Neural progenitor cell (in vitro differentiated cells): ENCODE measurements around the gene ZNF324. TPM values are rescaled to one million over a fixed set of nuclear protein-coding genes. Genes with fewer than 3 reads are reported as not detected.
"Not testable (repeated sequence)": the region's sequence is repeated elsewhere in the genome, so short reads cannot be mapped to it uniquely, and the experiment has no call there.

Experiments used
- DNase-seq: peaks from one replicate; pipeline ENCODE4 v3.0.0-alpha.2; 2016; ENCODE audit warnings: low spot score
- H2AFZ ChIP-seq: fragments of 200-600 bp; sonication (generic); replicated peaks from 2 replicates; pipeline ENCODE4 v1.6.1; 2016; ENCODE audit warnings: antibody characterized with exemption
- H3F3A ChIP-seq: fragments of 200-600 bp; sonication (generic); 2 replicates; pipeline ENCODE4 v1.6.1; 2016; ENCODE audit warnings: antibody characterized with exemption, low read depth
- H3K27ac ChIP-seq: fragments of 200-600 bp; sonication (generic); 2 replicates; pipeline ENCODE4 v1.5.1; 2016; ENCODE audit warnings: mild to moderate bottlenecking
- H3K27me3 ChIP-seq: fragments of 200-600 bp; sonication (generic); 2 replicates; pipeline ENCODE4 v1.6.1; 2016; ENCODE audit warnings: mild to moderate bottlenecking, moderate library complexity
- H3K36me3 ChIP-seq: fragments of 200-600 bp; sonication (generic); 2 replicates; pipeline ENCODE4 v1.5.1; 2016
- H3K4me1 ChIP-seq: fragments of 200-600 bp; sonication (generic); 2 replicates; pipeline ENCODE4 v1.6.1; 2016; ENCODE audit warnings: mixed run types
- H3K4me2 ChIP-seq: fragments of 200-600 bp; sonication (generic); 2 replicates; pipeline ENCODE4 v1.6.1; 2016
- H3K4me3 ChIP-seq: fragments of 200-600 bp; sonication (generic); 2 replicates; pipeline ENCODE4 v1.5.1; 2016
- H3K79me2 ChIP-seq: fragments of 200-600 bp; sonication (generic); 2 replicates; pipeline ENCODE4 v1.6.1; 2016; ENCODE audit warnings: low read depth
- H3K9ac ChIP-seq: fragments of 200-600 bp; sonication (generic); 2 replicates; pipeline ENCODE4 v1.6.1; 2016
- H3K9me3 ChIP-seq: fragments of 200-600 bp; sonication (generic); 2 replicates; pipeline ENCODE4 v1.5.1; 2016; ENCODE audit warnings: low read depth
- H4K20me1 ChIP-seq: fragments of 200-600 bp; sonication (generic); 2 replicates; pipeline ENCODE4 v1.6.1; 2016; ENCODE audit warnings: low read depth
- H3K27ac Mint-ChIP-seq: 3 replicates; pipeline ENCODE4 v1.8.0; 2021; ENCODE audit warnings: mixed read lengths
- H3K27me3 Mint-ChIP-seq: 2 replicates; pipeline ENCODE4 v1.8.0; 2022; ENCODE audit warnings: low read depth, mild to moderate bottlenecking, inconsistent platforms, moderate library complexity, mixed read lengths; ENCODE audit not compliant: insufficient read depth
- H3K36me3 Mint-ChIP-seq: 3 replicates; pipeline ENCODE4 v1.8.0; 2021; ENCODE audit warnings: mixed read lengths
- H3K4me1 Mint-ChIP-seq: 3 replicates; pipeline ENCODE4 v1.8.0; 2021; ENCODE audit warnings: mixed read lengths
- H3K4me3 Mint-ChIP-seq: 3 replicates; pipeline ENCODE4 v1.8.0; 2021; ENCODE audit warnings: mild to moderate bottlenecking, moderate library complexity, mixed read lengths
- H3K9me3 Mint-ChIP-seq: 3 replicates; pipeline ENCODE4 v1.8.0; 2020; ENCODE audit warnings: mixed read lengths
- EZH2 ChIP-seq: fragments of 200-600 bp; sonication (generic); IDR thresholded peaks from 2 replicates; pipeline ENCODE4 v1.6.1; 2017; ENCODE audit warnings: antibody characterized with exemption, mild to moderate bottlenecking, moderate library complexity
- EZH2phosphoT487 ChIP-seq: fragments of 200-600 bp; sonication (generic); IDR thresholded peaks from 2 replicates; pipeline ENCODE4 v1.6.1; 2017; ENCODE audit warnings: antibody characterized with exemption
- total RNA-seq: library from RNA; depleted of rRNA; stranded (reverse); fragments of >200 nt; gene quantifications from 2 replicates; pipeline ENCODE4 v1.2.3, GENCODE V29; 2015; ENCODE audit warnings: low replicate concordance
- TF ChIP-seq, protein P1 (sequence below): fragments of 200-600 bp; sonication (generic); IDR thresholded peaks from 2 replicates; pipeline ENCODE4 v1.5.1; 2017; ENCODE audit warnings: antibody characterized with exemption, mild to moderate bottlenecking

ZNF324 gene
- total RNA-seq, 1 donor from 2014 or later = 4.2 TPM

DNA sequence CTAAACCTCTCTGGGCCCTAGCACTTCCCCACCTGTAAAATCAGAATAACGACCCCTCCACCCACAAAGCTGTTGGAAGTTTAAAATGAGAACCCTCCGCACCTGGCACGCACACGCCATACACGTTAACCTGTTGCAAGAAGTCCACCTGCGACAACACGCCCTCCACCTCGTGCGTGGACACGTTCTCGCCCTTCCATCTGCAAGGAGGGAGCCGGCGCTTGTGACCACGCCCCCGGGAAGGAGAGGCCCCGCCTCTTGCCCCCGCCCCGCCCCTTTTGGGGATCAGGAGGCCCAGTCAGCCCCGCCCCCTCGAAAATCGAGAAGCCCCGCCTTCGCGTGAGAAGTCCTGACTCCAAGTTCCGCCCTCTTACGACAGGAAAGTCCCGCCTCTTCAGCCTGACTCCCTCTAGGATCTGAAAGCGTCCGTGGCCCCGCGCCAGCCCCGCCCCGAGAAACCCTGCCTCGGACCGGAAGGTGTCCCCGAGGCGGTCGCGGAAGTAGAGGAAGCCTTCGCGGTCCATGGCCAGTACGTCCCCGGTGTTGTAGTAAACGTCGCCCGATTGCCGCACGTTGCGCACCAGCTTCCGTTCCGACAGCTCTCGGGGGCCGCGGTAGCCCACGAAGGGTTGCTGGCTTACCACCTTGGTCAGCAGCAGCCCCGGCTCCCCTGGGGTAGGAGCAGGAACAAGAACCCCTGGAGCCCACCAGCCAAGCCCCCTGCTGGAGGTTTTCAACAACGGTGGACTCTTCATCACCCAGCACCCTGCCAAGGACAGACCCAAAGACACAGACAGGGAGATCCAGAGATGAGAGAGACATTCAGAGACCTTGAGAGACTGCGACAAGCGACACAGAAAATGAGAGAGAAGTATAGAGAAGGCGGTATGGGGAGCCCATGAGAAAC is 32.4 kb downstream of the ZNF324 start:
- Histone ChIP-seq H3K27ac (peak overlapping the region; percentile 60), H3K9ac (peak overlapping the region; percentile 65), H3K27me3 (no peaks in the 10 kb centered on the region), H3K4me3 (peak overlapping the region; percentile 68), H3K36me3 (no peaks in the 10 kb centered on the region), H3K9me3 (no peaks in the 10 kb centered on the region), H4K20me1 (no peaks in the 10 kb centered on the region), H2AFZ (peak overlapping the region; percentile 88), H3K4me1 (peaks cover 4% of the 10 kb centered on the region), H3K79me2 (peaks cover 6% of the 10 kb centered on the region), H3F3A (peaks cover 6% of the 10 kb centered on the region), H3K4me2 (peak overlapping the region; percentile 98)
- peak overlapping the region; percentile 1 for H3K27ac Mint-ChIP-seq
- H3K9me3 Mint-ChIP-seq = peaks cover 6% of the 10 kb centered on the region
- TF ChIP-seq EZH2 (peak; percentile 13), EZH2phosphoT487 (no peak)
- TF ChIP-seq, protein P1, sequence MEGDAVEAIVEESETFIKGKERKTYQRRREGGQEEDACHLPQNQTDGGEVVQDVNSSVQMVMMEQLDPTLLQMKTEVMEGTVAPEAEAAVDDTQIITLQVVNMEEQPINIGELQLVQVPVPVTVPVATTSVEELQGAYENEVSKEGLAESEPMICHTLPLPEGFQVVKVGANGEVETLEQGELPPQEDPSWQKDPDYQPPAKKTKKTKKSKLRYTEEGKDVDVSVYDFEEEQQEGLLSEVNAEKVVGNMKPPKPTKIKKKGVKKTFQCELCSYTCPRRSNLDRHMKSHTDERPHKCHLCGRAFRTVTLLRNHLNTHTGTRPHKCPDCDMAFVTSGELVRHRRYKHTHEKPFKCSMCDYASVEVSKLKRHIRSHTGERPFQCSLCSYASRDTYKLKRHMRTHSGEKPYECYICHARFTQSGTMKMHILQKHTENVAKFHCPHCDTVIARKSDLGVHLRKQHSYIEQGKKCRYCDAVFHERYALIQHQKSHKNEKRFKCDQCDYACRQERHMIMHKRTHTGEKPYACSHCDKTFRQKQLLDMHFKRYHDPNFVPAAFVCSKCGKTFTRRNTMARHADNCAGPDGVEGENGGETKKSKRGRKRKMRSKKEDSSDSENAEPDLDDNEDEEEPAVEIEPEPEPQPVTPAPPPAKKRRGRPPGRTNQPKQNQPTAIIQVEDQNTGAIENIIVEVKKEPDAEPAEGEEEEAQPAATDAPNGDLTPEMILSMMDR = peak; percentile 50
- H3K36me3 Mint-ChIP-seq = no peaks in the 10 kb centered on the region
- peak; percentile 100 for DNase-seq
- H3K4me3 Mint-ChIP-seq = peak overlapping the region; percentile 84
- peaks cover 7% of the 10 kb centered on the region for H3K27me3 Mint-ChIP-seq
- peaks cover 11% of the 10 kb centered on the region for H3K4me1 Mint-ChIP-seq

DNA sequence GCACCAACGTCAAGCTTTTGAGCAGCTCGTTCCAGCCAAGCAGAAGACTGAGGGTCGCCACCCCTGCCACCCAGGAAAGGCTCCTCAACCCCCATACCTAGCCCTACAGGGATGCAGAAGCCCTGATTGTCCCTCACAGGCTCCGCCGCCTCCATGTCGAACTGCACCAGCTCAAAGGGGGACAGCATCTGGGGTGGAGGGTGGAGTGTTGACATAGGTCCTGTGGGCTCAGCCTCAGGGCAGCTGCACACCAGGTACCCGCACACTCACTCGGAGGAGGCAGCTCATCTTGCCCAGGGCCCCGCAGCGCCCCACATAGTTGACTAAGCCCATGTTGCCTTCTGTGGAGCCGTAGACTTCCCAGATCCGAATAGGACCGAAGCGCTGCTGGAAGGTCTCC is 33.4 kb downstream of the ZNF324 start:
- peaks cover 11% of the 10 kb centered on the region for H3K4me1 Mint-ChIP-seq
- Histone ChIP-seq H3F3A (peaks cover 6% of the 10 kb centered on the region), H3K4me1 (peaks cover 4% of the 10 kb centered on the region), H3K4me3 (peak overlapping the region; percentile 68), H3K9ac (no peak overlapping the region), H2AFZ (no peak overlapping the region), H3K27me3 (no peaks in the 10 kb centered on the region), H3K4me2 (peak overlapping the region; percentile 87), H3K9me3 (no peaks in the 10 kb centered on the region), H3K27ac (no peak overlapping the region), H3K79me2 (peaks cover 6% of the 10 kb centered on the region), H3K36me3 (no peaks in the 10 kb centered on the region), H4K20me1 (no peaks in the 10 kb centered on the region)
- no peak overlapping the region for H3K27ac Mint-ChIP-seq
- DNase-seq = no peak
- peaks cover 7% of the 10 kb centered on the region for H3K27me3 Mint-ChIP-seq
- peak overlapping the region; percentile 84 for H3K4me3 Mint-ChIP-seq
- H3K9me3 Mint-ChIP-seq = peaks cover 6% of the 10 kb centered on the region
- H3K36me3 Mint-ChIP-seq = no peaks in the 10 kb centered on the region
- TF ChIP-seq, protein P1 = no peak
- TF ChIP-seq EZH2 = no peak
- TF ChIP-seq EZH2phosphoT487 = no peak

DNA sequence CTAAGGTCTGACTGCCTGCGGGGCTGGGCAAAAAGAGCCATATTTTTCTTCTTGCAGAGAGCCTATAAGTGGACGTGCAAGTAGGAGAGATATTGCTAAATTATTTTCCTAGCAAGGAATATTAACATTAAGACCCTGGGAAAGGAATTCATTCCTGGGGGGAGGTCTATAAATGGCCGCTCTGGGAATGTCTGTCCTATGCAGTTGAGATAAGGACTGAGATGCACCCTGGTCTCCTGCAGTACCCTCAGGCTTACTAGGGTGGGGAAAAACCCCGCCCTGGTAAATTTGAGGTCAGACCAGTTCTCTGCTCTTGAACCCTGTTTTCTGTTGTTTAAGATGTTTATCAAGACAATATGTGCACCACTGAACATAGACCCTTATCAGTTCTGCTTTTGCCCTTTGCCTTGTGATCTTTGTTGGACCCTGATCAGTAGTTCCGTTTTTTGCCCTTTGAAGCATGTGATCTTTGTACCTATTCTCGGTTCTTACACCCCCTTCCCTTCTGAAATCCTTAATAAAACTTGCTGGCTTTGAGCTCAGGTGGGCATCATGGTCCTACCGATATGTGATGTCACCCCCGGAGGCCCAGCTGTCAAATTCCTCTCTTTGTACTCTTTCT is 40.8 kb downstream of the ZNF324 start:
- not testable (repeated sequence) for H3K4me3 ChIP-seq, H3K9me3 ChIP-seq, DNase-seq, H2AFZ ChIP-seq, H3K9ac ChIP-seq, H3K27ac Mint-ChIP-seq, H3K36me3 ChIP-seq, H3K4me1 ChIP-seq, H3K27ac ChIP-seq, H3F3A ChIP-seq, H3K36me3 Mint-ChIP-seq, H3K4me3 Mint-ChIP-seq, H3K4me1 Mint-ChIP-seq, H3K79me2 ChIP-seq, H4K20me1 ChIP-seq, H3K27me3 ChIP-seq, H3K4me2 ChIP-seq, H3K9me3 Mint-ChIP-seq, H3K27me3 Mint-ChIP-seq

DNA sequence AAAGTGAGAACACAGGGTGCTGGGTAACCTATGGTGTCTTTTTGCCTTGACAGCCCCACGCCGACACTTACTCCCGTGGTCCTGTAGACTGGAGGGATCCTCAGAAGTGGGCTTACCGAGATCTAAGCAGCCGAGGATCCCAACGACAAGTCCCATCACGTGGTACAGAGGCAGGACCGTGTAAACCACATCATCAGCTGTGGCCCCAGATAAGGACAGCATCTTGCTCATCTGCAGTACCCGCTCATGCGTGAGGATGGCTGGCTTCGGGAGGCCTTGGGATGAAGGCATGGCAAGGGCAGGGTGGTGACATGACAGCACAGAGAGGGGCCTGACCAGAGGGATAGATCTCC is 42.8 kb downstream of the ZNF324 start:
- Histone ChIP-seq H3K9ac (no peak overlapping the region), H3K27ac (no peak overlapping the region), H3K9me3 (no peaks in the 10 kb centered on the region), H4K20me1 (peaks cover 5% of the 10 kb centered on the region), H3K4me1 (peaks cover 5% of the 10 kb centered on the region), H3K4me2 (no peak overlapping the region), H3F3A (peaks cover 4% of the 10 kb centered on the region), H3K27me3 (no peaks in the 10 kb centered on the region), H3K36me3 (no peaks in the 10 kb centered on the region), H3K4me3 (no peak overlapping the region), H3K79me2 (peaks cover 4% of the 10 kb centered on the region), H2AFZ (no peak overlapping the region)
- TF ChIP-seq EZH2 = no peak
- TF ChIP-seq, protein P1 = no peak
- no peak for TF ChIP-seq EZH2phosphoT487
- Mint-ChIP-seq H3K4me1 (no peaks in the 10 kb centered on the region), H3K36me3 (peaks cover 4% of the 10 kb centered on the region), H3K9me3 (peaks cover 8% of the 10 kb centered on the region), H3K27me3 (peaks cover 5% of the 10 kb centered on the region), H3K4me3 (no peak overlapping the region), H3K27ac (no peak overlapping the region)
- DNase-seq = no peak
